HepG2 (cell line): ENCODE measurements around the gene TBC1D30. TPM values are rescaled to one million over a fixed set of nuclear protein-coding genes. Genes with fewer than 3 reads are reported as not detected.

Source experiments
- ATRX ChIP-seq: sonication (generic); formaldehyde crosslinking; IDR thresholded peaks from 2 replicates; pipeline ENCODE4 v1.4.0; 2020; ENCODE audit warnings: missing genetic modification reagents, borderline replicate concordance
- FOXC1 ChIP-seq: sonication (generic); formaldehyde crosslinking; IDR thresholded peaks from 2 replicates; pipeline ENCODE4 v1.8.0; 2022; ENCODE audit warnings: mild to moderate bottlenecking, missing genetic modification reagents, borderline replicate concordance
- FOXJ3 ChIP-seq: sonication (generic); formaldehyde crosslinking; IDR thresholded peaks from 2 replicates; pipeline ENCODE4 v1.4.0; 2020; ENCODE audit warnings: missing genetic modification reagents, mild to moderate bottlenecking, borderline replicate concordance
- GATA4 ChIP-seq: sonication (generic); IDR thresholded peaks from 2 replicates; pipeline ENCODE4 v1.6.1; 2016; ENCODE audit warnings: antibody characterized with exemption, low read depth, borderline replicate concordance
- HHEX ChIP-seq: IDR thresholded peaks from 2 replicates; pipeline ENCODE4 v1.6.1; 2016; ENCODE audit warnings: control low read depth
- NR3C1 ChIP-seq: sonication (generic); formaldehyde crosslinking; IDR thresholded peaks from 2 replicates; pipeline ENCODE4 v1.4.0; 2020; ENCODE audit warnings: missing genetic modification reagents
- RXRA ChIP-seq: sonication (generic); formaldehyde crosslinking; IDR thresholded peaks from 2 replicates; pipeline ENCODE4 v1.5.1; 2020; ENCODE audit warnings: missing genetic modification reagents
- SOX5 ChIP-seq: IDR thresholded peaks from 2 replicates; pipeline ENCODE4 v1.6.1; 2016; ENCODE audit warnings: borderline replicate concordance
- SRSF4 ChIP-seq: fragments of 200-400 bp; formaldehyde crosslinking; IDR thresholded peaks from one replicate; pipeline ENCODE4 v1.6.1; 2018; ENCODE audit warnings: mild to moderate bottlenecking, low read depth, low read length, moderate library complexity; ENCODE audit not compliant: poor library complexity, severe bottlenecking
- TGIF2 ChIP-seq: IDR thresholded peaks from 2 replicates; pipeline ENCODE4 v1.6.1; 2016; ENCODE audit warnings: control low read depth, missing compliant biosample characterization
- YEATS2 ChIP-seq: sonication (generic); formaldehyde crosslinking; IDR thresholded peaks from 2 replicates; pipeline ENCODE4 v1.4.0; 2020; ENCODE audit warnings: missing genetic modification reagents, borderline replicate concordance
- ZFP36L2 ChIP-seq: sonication (generic); formaldehyde crosslinking; IDR thresholded peaks from 2 replicates; pipeline ENCODE4 v1.4.0; 2020; ENCODE audit warnings: missing genetic modification reagents
- ZFY ChIP-seq: sonication (generic); formaldehyde crosslinking; IDR thresholded peaks from 2 replicates; pipeline ENCODE4 v1.4.0; 2020; ENCODE audit warnings: missing genetic modification reagents
- ZNF225 ChIP-seq: sonication (generic); formaldehyde crosslinking; IDR thresholded peaks from 2 replicates; pipeline ENCODE4 v1.4.0; 2020; ENCODE audit warnings: mild to moderate bottlenecking, missing genetic modification reagents
- ZNF382 ChIP-seq: sonication (generic); formaldehyde crosslinking; IDR thresholded peaks from 2 replicates; pipeline ENCODE4 v1.5.0; 2020; ENCODE audit warnings: missing genetic modification reagents, mild to moderate bottlenecking, borderline replicate concordance
- ZNF629 ChIP-seq: sonication (generic); formaldehyde crosslinking; conservative IDR thresholded peaks from 2 replicates; pipeline ENCODE4 v1.5.0; 2020; ENCODE audit warnings: missing genetic modification reagents
- polyA plus RNA-seq, 8 experiments: library from polyadenylated mRNA; depleted of rRNA in 3 of 8; stranded (reverse) in 7 of 8; unstranded in 1 of 8; fragments of >200 nt; fragmentation: Illumina TruSeq in 4 of 8; extraction: Trizol in 4 of 8; gene quantifications; 2 replicates each; pipeline versions ENCODE4 v1.2.1 to v1.2.3, GENCODE V29; 2011 to 2016; ENCODE audit warnings: low read depth in 4 of 8, missing spikeins in 1 of 8, mixed read lengths in 1 of 8; ENCODE audit not compliant: insufficient read depth in 1 of 8
- total RNA-seq, 5 experiments: library from RNA; depleted of rRNA; stranded (reverse); fragments of >200 nt; fragmentation: Illumina TruSeq; extraction: Trizol; gene quantifications; 2 replicates each; pipeline ENCODE4 v1.2.3, GENCODE V29; 2016; ENCODE audit warnings: low read depth in 1 of 5
- TF ChIP-seq, protein P1 (sequence below): sonication (generic); formaldehyde crosslinking; IDR thresholded peaks from 2 replicates; pipeline ENCODE4 v1.4.0; 2020; ENCODE audit warnings: mild to moderate bottlenecking, missing genetic modification reagents, borderline replicate concordance
- TF ChIP-seq, protein P2 (sequence below): sonication (generic); formaldehyde crosslinking; IDR thresholded peaks from 2 replicates; pipeline ENCODE4 v1.4.0; 2020; ENCODE audit warnings: missing genetic modification reagents, low read depth, mild to moderate bottlenecking, borderline replicate concordance
- TF ChIP-seq, protein P3 (sequence below): sonication (generic); formaldehyde crosslinking; IDR thresholded peaks from 2 replicates; pipeline ENCODE4 v1.4.0; 2020; ENCODE audit warnings: mild to moderate bottlenecking, missing genetic modification reagents
- TF ChIP-seq, protein P4 (sequence below): sonication (generic); formaldehyde crosslinking; IDR thresholded peaks from 2 replicates; pipeline ENCODE4 v1.5.1; 2020; ENCODE audit warnings: mild to moderate bottlenecking, moderate library complexity, missing genetic modification reagents
- TF ChIP-seq, protein P5 (sequence below): sonication (generic); formaldehyde crosslinking; IDR thresholded peaks from 2 replicates; pipeline ENCODE4 v1.5.0; 2020; ENCODE audit warnings: mild to moderate bottlenecking, missing genetic modification reagents

Gene TBC1D30
- total and polyA plus RNA-seq, 2 of the 13 experiments (the other 11 are each of a cell fraction or from before 2014, with no cell fraction given), result 0.42 to 0.67 TPM

DNA sequence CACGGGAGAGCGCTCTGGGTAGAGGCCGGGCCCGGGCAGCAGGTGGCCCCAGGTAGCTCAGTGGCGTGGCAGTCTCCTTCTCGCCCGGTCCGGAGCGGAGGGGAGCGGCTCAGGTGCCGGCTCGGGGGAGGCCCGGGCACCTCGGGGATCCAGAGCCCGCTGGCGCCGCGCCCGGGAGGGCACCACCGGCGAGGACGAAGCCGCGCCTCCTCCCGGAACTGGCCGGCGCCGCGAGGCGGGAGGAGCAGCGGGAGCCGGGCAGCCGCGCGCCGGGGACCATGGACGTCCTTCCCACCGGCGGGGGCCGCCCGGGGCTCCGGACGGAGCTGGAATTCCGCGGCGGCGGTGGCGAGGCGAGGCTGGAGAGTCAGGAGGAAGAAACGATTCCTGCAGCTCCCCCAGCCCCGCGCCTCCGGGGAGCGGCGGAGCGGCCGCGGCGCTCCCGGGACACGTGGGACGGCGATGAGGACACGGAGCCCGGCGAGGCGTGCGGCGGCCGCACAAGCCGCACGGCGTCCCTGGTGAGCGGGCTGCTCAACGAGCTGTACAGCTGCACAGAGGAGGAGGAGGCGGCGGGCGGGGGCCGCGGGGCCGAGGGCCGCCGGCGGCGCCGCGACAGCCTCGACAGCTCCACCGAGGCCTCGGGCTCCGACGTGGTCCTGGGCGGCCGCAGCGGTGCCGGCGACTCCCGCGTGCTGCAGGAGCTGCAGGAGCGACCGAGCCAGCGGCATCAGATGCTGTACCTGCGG, 43.7 kb upstream of the TBC1D30 start (continued):
- TF ChIP-seq, protein P1, sequence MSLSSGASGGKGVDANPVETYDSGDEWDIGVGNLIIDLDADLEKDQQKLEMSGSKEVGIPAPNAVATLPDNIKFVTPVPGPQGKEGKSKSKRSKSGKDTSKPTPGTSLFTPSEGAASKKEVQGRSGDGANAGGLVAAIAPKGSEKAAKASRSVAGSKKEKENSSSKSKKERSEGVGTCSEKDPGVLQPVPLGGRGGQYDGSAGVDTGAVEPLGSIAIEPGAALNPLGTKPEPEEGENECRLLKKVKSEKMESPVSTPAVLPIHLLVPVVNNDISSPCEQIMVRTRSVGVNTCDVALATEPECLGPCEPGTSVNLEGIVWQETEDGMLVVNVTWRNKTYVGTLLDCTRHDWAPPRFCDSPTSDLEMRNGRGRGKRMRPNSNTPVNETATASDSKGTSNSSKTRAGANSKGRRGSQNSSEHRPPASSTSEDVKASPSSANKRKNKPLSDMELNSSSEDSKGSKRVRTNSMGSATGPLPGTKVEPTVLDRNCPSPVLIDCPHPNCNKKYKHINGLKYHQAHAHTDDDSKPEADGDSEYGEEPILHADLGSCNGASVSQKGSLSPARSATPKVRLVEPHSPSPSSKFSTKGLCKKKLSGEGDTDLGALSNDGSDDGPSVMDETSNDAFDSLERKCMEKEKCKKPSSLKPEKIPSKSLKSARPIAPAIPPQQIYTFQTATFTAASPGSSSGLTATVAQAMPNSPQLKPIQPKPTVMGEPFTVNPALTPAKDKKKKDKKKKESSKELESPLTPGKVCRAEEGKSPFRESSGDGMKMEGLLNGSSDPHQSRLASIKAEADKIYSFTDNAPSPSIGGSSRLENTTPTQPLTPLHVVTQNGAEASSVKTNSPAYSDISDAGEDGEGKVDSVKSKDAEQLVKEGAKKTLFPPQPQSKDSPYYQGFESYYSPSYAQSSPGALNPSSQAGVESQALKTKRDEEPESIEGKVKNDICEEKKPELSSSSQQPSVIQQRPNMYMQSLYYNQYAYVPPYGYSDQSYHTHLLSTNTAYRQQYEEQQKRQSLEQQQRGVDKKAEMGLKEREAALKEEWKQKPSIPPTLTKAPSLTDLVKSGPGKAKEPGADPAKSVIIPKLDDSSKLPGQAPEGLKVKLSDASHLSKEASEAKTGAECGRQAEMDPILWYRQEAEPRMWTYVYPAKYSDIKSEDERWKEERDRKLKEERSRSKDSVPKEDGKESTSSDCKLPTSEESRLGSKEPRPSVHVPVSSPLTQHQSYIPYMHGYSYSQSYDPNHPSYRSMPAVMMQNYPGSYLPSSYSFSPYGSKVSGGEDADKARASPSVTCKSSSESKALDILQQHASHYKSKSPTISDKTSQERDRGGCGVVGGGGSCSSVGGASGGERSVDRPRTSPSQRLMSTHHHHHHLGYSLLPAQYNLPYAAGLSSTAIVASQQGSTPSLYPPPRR (CRISPR knock-in tag), result no peak
- TF ChIP-seq RXRA (CRISPR knock-in tag) (no peak), ZNF382 (CRISPR knock-in tag) (no peak), FOXJ3 (no peak), ZFP36L2 (CRISPR knock-in tag) (no peak), GATA4 (no peak), ZNF629 (no peak), ZFY (CRISPR knock-in tag) (peak; percentile 19; the same call in 1 of the 2 replicates), NR3C1 (CRISPR knock-in tag) (no peak), FOXC1 (CRISPR knock-in tag) (no peak), ZNF225 (CRISPR knock-in tag) (no peak), TGIF2 (CRISPR knock-in tag) (no peak), SRSF4 (no peak), SOX5 (CRISPR knock-in tag) (no peak), YEATS2 (CRISPR knock-in tag) (no peak), ATRX (CRISPR knock-in tag) (no peak), HHEX (no peak)
- TF ChIP-seq, protein P2, sequence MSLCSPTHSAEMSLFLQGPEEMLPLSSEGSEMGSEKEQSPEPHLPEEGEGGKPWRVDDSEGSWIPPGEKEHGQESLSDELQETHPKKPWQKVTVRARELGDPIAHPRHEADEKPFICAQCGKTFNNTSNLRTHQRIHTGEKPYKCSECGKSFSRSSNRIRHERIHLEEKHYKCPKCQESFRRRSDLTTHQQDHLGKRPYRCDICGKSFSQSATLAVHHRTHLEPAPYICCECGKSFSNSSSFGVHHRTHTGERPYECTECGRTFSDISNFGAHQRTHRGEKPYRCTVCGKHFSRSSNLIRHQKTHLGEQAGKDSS (CRISPR knock-in tag), result no peak
- TF ChIP-seq, protein P3, sequence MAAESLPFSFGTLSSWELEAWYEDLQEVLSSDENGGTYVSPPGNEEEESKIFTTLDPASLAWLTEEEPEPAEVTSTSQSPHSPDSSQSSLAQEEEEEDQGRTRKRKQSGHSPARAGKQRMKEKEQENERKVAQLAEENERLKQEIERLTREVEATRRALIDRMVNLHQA, result no peak
- TF ChIP-seq, protein P4, sequence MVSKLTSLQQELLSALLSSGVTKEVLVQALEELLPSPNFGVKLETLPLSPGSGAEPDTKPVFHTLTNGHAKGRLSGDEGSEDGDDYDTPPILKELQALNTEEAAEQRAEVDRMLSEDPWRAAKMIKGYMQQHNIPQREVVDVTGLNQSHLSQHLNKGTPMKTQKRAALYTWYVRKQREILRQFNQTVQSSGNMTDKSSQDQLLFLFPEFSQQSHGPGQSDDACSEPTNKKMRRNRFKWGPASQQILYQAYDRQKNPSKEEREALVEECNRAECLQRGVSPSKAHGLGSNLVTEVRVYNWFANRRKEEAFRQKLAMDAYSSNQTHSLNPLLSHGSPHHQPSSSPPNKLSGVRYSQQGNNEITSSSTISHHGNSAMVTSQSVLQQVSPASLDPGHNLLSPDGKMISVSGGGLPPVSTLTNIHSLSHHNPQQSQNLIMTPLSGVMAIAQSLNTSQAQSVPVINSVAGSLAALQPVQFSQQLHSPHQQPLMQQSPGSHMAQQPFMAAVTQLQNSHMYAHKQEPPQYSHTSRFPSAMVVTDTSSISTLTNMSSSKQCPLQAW (CRISPR knock-in tag), result no peak
- TF ChIP-seq, protein P5, sequence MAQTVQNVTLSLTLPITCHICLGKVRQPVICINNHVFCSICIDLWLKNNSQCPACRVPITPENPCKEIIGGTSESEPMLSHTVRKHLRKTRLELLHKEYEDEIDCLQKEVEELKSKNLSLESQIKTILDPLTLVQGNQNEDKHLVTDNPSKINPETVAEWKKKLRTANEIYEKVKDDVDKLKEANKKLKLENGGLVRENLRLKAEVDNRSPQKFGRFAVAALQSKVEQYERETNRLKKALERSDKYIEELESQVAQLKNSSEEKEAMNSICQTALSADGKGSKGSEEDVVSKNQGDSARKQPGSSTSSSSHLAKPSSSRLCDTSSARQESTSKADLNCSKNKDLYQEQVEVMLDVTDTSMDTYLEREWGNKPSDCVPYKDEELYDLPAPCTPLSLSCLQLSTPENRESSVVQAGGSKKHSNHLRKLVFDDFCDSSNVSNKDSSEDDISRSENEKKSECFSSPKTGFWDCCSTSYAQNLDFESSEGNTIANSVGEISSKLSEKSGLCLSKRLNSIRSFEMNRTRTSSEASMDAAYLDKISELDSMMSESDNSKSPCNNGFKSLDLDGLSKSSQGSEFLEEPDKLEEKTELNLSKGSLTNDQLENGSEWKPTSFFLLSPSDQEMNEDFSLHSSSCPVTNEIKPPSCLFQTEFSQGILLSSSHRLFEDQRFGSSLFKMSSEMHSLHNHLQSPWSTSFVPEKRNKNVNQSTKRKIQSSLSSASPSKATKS (CRISPR knock-in tag), result no peak
